Measurements from ENCODE around the gene TEX55.
"Not testable (repeated sequence)": the region's sequence is repeated elsewhere in the genome, so short reads cannot be mapped to it uniquely, and the experiment has no call there.

Gene TEX55

GRCh38 chr3:119125742-119126504 lies 20.0 kb upstream of the TEX55 start:
- H3K4me3 ChIP-seq (replicated peaks; ENCODE audit: insufficient read depth, low read length), result no peak overlapping the region
- TF ChIP-seq POLR2AphosphoS5 (IDR thresholded peaks at IDR 0.05; ENCODE audit: low read depth) (no peak), REST (IDR thresholded peaks at IDR 0.05; ENCODE audit: insufficient replicate concordance, low read depth) (no peak), GABPA (IDR thresholded peaks at IDR 0.05; ENCODE audit: low read depth) (no peak), SPI1 (IDR thresholded peaks at IDR 0.05; ENCODE audit: borderline replicate concordance, low read depth) (no peak), CTCF (IDR thresholded peaks at IDR 0.05; ENCODE audit: insufficient read depth, low read length) (no peak)
- no peak for DNase-seq (ENCODE audit: low read depth in 1 of 2, low spot score in 1 of 2)
- no peaks in the 10 kb centered on the region for H3K27me3 ChIP-seq (ENCODE audit: insufficient read depth, poor library complexity, severe bottlenecking)
- H3K27ac ChIP-seq (replicated peaks), result no peak overlapping the region

GRCh38 chr3:119130291-119130690 lies 15.7 kb upstream of the TEX55 start:
- DNase-seq (ENCODE audit: low read depth in 1 of 2, low spot score in 1 of 2); H3K27ac ChIP-seq (replicated peaks); H3K27me3 ChIP-seq (ENCODE audit: insufficient read depth, poor library complexity, severe bottlenecking); H3K4me3 ChIP-seq (replicated peaks; ENCODE audit: insufficient read depth, low read length): not testable (repeated sequence)

- H3K27ac ChIP-seq (replicated peaks); H3K27me3 ChIP-seq (ENCODE audit: insufficient read depth, poor library complexity, severe bottlenecking); DNase-seq (ENCODE audit: low read depth in 1 of 2, low spot score in 1 of 2); H3K4me3 ChIP-seq (replicated peaks; ENCODE audit: insufficient read depth, low read length): not testable (repeated sequence)
Observed at GRCh38 chr3:119132291-119132690, 13.7 kb upstream of the TEX55 start.

- H3K27me3 ChIP-seq (ENCODE audit: insufficient read depth, poor library complexity, severe bottlenecking); H3K4me3 ChIP-seq (replicated peaks; ENCODE audit: insufficient read depth, low read length); H3K27ac ChIP-seq (replicated peaks); DNase-seq (ENCODE audit: low read depth in 1 of 2, low spot score in 1 of 2): not testable (repeated sequence)
Observed at GRCh38 chr3:119139360-119139759, 6.6 kb upstream of the TEX55 start.

- H3K27me3 ChIP-seq (ENCODE audit: insufficient read depth, poor library complexity, severe bottlenecking), result no peaks in the 10 kb centered on the region
- no peak overlapping the region for H3K27ac ChIP-seq (replicated peaks)
- TF ChIP-seq GABPA (IDR thresholded peaks at IDR 0.05; ENCODE audit: low read depth), result no peak
- no peak for TF ChIP-seq POLR2AphosphoS5 (IDR thresholded peaks at IDR 0.05; ENCODE audit: low read depth)
- no peak for TF ChIP-seq CTCF (IDR thresholded peaks at IDR 0.05; ENCODE audit: insufficient read depth, low read length)
- no peak for DNase-seq (ENCODE audit: low read depth in 1 of 2, low spot score in 1 of 2)
- H3K4me3 ChIP-seq (replicated peaks; ENCODE audit: insufficient read depth, low read length), result no peak overlapping the region
Observed at GRCh38 chr3:119140466-119140865, 5.5 kb upstream of the TEX55 start.

GRCh38 chr3:119145128-119145499 lies 851 bp upstream of the TEX55 start:
- H3K27me3 ChIP-seq (ENCODE audit: insufficient read depth, poor library complexity, severe bottlenecking), result no peaks in the 10 kb centered on the region
- no peak overlapping the region for H3K27ac ChIP-seq (replicated peaks)
- TF ChIP-seq SPI1 (IDR thresholded peaks at IDR 0.05; ENCODE audit: borderline replicate concordance, low read depth) (no peak), POLR2AphosphoS5 (IDR thresholded peaks at IDR 0.05; ENCODE audit: low read depth) (no peak), GABPA (IDR thresholded peaks at IDR 0.05; ENCODE audit: low read depth) (no peak), REST (IDR thresholded peaks at IDR 0.05; ENCODE audit: insufficient replicate concordance, low read depth) (no peak), CTCF (IDR thresholded peaks at IDR 0.05; ENCODE audit: insufficient read depth, low read length) (no peak)
- no peak for DNase-seq (ENCODE audit: low read depth in 1 of 2, low spot score in 1 of 2)
- no peak overlapping the region for H3K4me3 ChIP-seq (replicated peaks; ENCODE audit: insufficient read depth, low read length)
